Measurements from ENCODE around the gene TMEM53.

- TF ChIP-seq, protein P1, sequence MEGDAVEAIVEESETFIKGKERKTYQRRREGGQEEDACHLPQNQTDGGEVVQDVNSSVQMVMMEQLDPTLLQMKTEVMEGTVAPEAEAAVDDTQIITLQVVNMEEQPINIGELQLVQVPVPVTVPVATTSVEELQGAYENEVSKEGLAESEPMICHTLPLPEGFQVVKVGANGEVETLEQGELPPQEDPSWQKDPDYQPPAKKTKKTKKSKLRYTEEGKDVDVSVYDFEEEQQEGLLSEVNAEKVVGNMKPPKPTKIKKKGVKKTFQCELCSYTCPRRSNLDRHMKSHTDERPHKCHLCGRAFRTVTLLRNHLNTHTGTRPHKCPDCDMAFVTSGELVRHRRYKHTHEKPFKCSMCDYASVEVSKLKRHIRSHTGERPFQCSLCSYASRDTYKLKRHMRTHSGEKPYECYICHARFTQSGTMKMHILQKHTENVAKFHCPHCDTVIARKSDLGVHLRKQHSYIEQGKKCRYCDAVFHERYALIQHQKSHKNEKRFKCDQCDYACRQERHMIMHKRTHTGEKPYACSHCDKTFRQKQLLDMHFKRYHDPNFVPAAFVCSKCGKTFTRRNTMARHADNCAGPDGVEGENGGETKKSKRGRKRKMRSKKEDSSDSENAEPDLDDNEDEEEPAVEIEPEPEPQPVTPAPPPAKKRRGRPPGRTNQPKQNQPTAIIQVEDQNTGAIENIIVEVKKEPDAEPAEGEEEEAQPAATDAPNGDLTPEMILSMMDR (IDR thresholded peaks at IDR 0.05), result no peak
- TF ChIP-seq POLR2A (IDR thresholded peaks at IDR 0.05), result no peak
These were observed 45.1 kb downstream of the TMEM53 start for GRCh38 chr1:44628962-44629756.

Measured in heart left ventricle (tissue), 13 donors.